Ovary (tissue), 9 donors: ENCODE measurements around the gene SLCO3A1. TPM values are rescaled to one million over a fixed set of nuclear protein-coding genes. Genes with fewer than 3 reads are reported as not detected.

Experiments used
- DNase-seq, 5 donors: peaks; one replicate each; pipeline ENCODE4 v3.0.0-alpha.2; 2019 to 2020
- H3K27ac ChIP-seq, 2 donors: fragments of 200-600 bp; one replicate each; pipeline versions ENCODE4 v1.5.1 to v1.8.0; 2019 to 2022
- H3K27me3 ChIP-seq: fragments of 200-600 bp; one replicate; pipeline ENCODE4 v1.8.0; 2022
- H3K36me3 ChIP-seq: fragments of 200-600 bp; sonication (generic); one replicate; pipeline ENCODE4 v1.5.1; 2019
- H3K4me1 ChIP-seq: one replicate; pipeline ENCODE4 v1.8.1; 2013; ENCODE audit warnings: mild to moderate bottlenecking, moderate library complexity; ENCODE audit not compliant: insufficient read depth
- H3K4me3 ChIP-seq: fragments of 200-600 bp; sonication (generic); one replicate; pipeline ENCODE4 v1.5.1; 2017
- H3K9me3 ChIP-seq, 2 donors: fragments of 200-600 bp in 1 of 2; sonication (generic) in 1 of 2; one replicate each; pipeline versions ENCODE4 v1.5.1 to v1.8.1; 2013 to 2019; ENCODE audit warnings: mild to moderate bottlenecking in 1 of 2, moderate library complexity in 1 of 2
- CTCF ChIP-seq, 3 donors: fragments of 450-650 bp in 2 of 3; fragments of 200-600 bp in 1 of 3; IDR thresholded peaks; one replicate each; pipeline versions ENCODE4 v1.5.1 to v1.8.0; 2016 to 2022; ENCODE audit warnings: antibody characterized with exemption in 3 of 3, mild to moderate bottlenecking in 1 of 3
- EP300 ChIP-seq: sonication (generic); formaldehyde crosslinking; IDR thresholded peaks from one replicate; pipeline ENCODE4 v1.6.1; 2017; ENCODE audit warnings: antibody characterized with exemption
- POLR2A ChIP-seq: fragments of 450-650 bp; IDR thresholded peaks from one replicate; pipeline ENCODE4 v1.6.1; 2017; ENCODE audit warnings: antibody characterized with exemption, mild to moderate bottlenecking, moderate library complexity
- WGBS, 3 donors: extraction: QIAGEN DNeasy Blood & Tissue Kit in 1 of 3; methylation state at CpG; one replicate each; pipeline versions ENCODE4 v1.1.5 to v1.1.7; 2013 to 2017; 5-methylcytosine and 5-hydroxymethylcytosine counted together
- intact Hi-C, 4 donors: fragments of 100-400 bp; cut with DNase I; formaldehyde crosslinking; loops; one replicate each; pipeline versions ENCODE4 v1.11.0 to v1.15.1; 2022 to 2023
- polyA plus RNA-seq, 2 donors: library from polyadenylated mRNA; stranded (reverse); fragments of 200-250 nt in 1 of 2; fragments of 350-450 nt in 1 of 2; fragmentation: Illumina TruSeq in 1 of 2; extraction: RNeasy Lipid Tissue Mini Kit (QIAGEN cat#74804) in 1 of 2; gene quantifications; one replicate each; pipeline ENCODE4 v1.2.3, GENCODE V29; 2013 to 2014
- total RNA-seq, 7 donors: library from RNA; depleted of rRNA in 2 of 7; stranded (reverse); fragments of >200 nt in 2 of 7; fragmentation: NEBNext Ultra II Directional in 3 of 7; extraction: Animal tissue kit (Norgen Biotek cat#: 25700) in 3 of 7; gene quantifications; one replicate each; pipeline versions ENCODE4 v1.1.0 to v1.2.4, GENCODE V29; 2016 to 2023
- donor health status: DM: no; HTN: no; CAD: no; lungs with moderate emphysema.
- donor health status: DM: no; HTN: no; CAD: no.
- donor health status: Bipolar disorder and iron deficiency.
- donor health status: DM: yes; HTN: yes; CAD: no.
- donor health status: DM: no; HTN: no; CAD: no.
- donor health status: DM: yes; HTN: yes; CAD: no.

Gene SLCO3A1
- total and polyA plus RNA-seq, 9 donors = 5.0 to 20.0 (median 12.5) TPM

DNA sequence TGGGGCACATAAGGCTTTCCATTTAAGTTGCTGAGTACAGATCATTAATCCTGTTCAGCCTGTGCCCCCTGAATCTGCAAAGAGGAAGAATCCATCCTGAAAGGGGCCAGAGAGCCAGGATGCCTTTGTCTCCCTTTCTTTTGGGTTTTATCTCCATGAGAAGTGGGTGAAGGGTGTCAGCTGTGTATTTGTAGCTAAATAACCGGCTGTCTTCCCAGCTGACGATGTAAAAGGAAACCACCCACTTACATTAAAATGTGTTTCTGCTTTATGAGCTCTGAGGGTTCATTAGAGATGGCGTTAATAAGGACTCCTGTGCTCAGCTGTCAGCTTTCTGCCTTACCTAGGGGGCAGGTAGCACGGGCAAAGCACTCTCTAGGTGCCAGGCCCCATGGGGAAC is 83.4 kb downstream of the SLCO3A1 start:
- no peak for TF ChIP-seq POLR2A
- no peak for TF ChIP-seq CTCF (IDR thresholded peaks at IDR 0.05)
- H3K27me3 ChIP-seq = no peaks in the 10 kb centered on the region
- no peak for DNase-seq
- no peaks in the 10 kb centered on the region for H3K9me3 ChIP-seq
- no peak overlapping the region for H3K4me3 ChIP-seq
- peaks cover 13% of the 10 kb centered on the region for H3K4me1 ChIP-seq
- no peaks in the 10 kb centered on the region for H3K36me3 ChIP-seq
- 19 to 43% (median 29%) methylated on average over 4 of the region's 4 CpGs for WGBS, 3 donors
- no peak overlapping the region for H3K27ac ChIP-seq
- intact Hi-C loops = loop anchor here in 1 of 4 donors (5.0 kb wide), 1 partner anchor 50 kb away; no protein-coding TSS in a partner anchor

GRCh38 chr15:91938136-91938535 is 84.6 kb downstream of the SLCO3A1 start:
- no peak for DNase-seq
- 62 to 85% (median 79%) methylated on average over 3 of the region's 3 CpGs for WGBS, 3 donors
- no peaks in the 10 kb centered on the region for H3K27me3 ChIP-seq
- no peaks in the 10 kb centered on the region for H3K36me3 ChIP-seq
- H3K4me1 ChIP-seq = peaks cover 20% of the 10 kb centered on the region
- intact Hi-C loops = loop anchor here in 1 of 4 donors (5.0 kb wide), 1 partner anchor 51 kb away; no protein-coding TSS in a partner anchor
- no peak for TF ChIP-seq CTCF (IDR thresholded peaks at IDR 0.05)
- TF ChIP-seq EP300 = no peak
- no peak for TF ChIP-seq POLR2A
- no peak overlapping the region for H3K27ac ChIP-seq
- no peak overlapping the region for H3K4me3 ChIP-seq
- no peaks in the 10 kb centered on the region for H3K9me3 ChIP-seq

DNA sequence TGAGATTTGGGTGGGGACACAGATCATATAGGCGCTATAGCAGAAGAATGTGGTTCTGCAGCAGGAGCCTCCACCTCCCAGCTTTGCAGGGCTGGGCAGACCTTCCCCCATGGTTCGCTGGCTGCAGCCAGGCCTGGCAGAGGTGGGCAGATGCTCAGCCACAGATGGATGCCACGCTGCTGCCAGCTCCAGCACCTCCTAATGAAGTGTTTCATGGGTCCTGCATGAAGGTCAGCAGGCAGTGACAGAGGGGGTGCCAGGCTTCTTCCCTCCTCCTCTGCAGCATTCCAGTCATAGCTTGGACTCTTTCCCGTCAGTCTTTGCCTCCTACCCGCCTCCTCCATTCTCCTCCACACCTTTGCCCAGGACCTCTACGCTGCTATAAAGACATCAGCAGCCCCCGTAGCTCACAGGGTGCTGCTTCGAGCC is 85.9 kb downstream of the SLCO3A1 start:
- intact Hi-C loops = loop anchor here in 1 of 4 donors (5.0 kb wide), 1 partner anchor 52 kb away; no protein-coding TSS in a partner anchor
- Histone ChIP-seq H3K4me3 (no peak overlapping the region), H3K9me3 (no peaks in the 10 kb centered on the region), H3K4me1 (peaks cover 23% of the 10 kb centered on the region), H3K36me3 (no peaks in the 10 kb centered on the region), H3K27me3 (no peaks in the 10 kb centered on the region), H3K27ac (no peak overlapping the region)
- WGBS, 3 donors = 71 to 92% (median 83%) methylated on average over 8 of the region's 8 CpGs
- DNase-seq = no peak
- TF ChIP-seq POLR2A (no peak), EP300 (no peak), CTCF (IDR thresholded peaks at IDR 0.05) (no peak)

- WGBS, 3 donors = 68 to 74% (median 74%) methylated on average over 8 of the region's 8 CpGs
- Histone ChIP-seq H3K27ac (no peak overlapping the region), H3K9me3 (no peaks in the 10 kb centered on the region), H3K4me3 (no peak overlapping the region), H3K36me3 (no peaks in the 10 kb centered on the region), H3K27me3 (no peaks in the 10 kb centered on the region), H3K4me1 (peaks cover 23% of the 10 kb centered on the region)
- no peak for DNase-seq
- intact Hi-C loops = loop anchor here in 1 of 4 donors (10.0 kb wide), 1 partner anchor 86 kb away; the partner anchor contains the start of gene SLCO3A1
- TF ChIP-seq CTCF (IDR thresholded peaks at IDR 0.05) = no peak
- TF ChIP-seq EP300 = no peak
- no peak for TF ChIP-seq POLR2A
Observed at GRCh38 chr15:91940496-91941381, 87.2 kb downstream of the SLCO3A1 start.
